GM18868 (cell line): ENCODE data around the gene OR10AD1.
"Not testable (repeated sequence)": the region's sequence is repeated elsewhere in the genome, so short reads cannot be mapped to it uniquely, and the experiment has no call there.

Experiments used
- ATAC-seq: cut with Tn5 transposase; IDR thresholded peaks from one replicate; pipeline ENCODE4 v1.9.1; 2021; ENCODE audit warnings: mild to moderate bottlenecking, moderate library complexity; ENCODE audit not compliant: unreplicated experiment

Gene OR10AD1

GRCh38 chr12:48203192-48203591 lies at the start of gene OR10AD1:
OR10AD1 (minus strand) TSS chr12:48203292; CDS start chr12:48203292, 0 bp downstream.
- no peak for ATAC-seq

GRCh38 chr12:48247181-48247966 lies 44.3 kb upstream of the OR10AD1 start:
- no peak for ATAC-seq

- ATAC-seq = no peak
Measured at GRCh38 chr12:48237162-48237561, 34.1 kb upstream of the OR10AD1 start.

- no peak for ATAC-seq
Measured at GRCh38 chr12:48235796-48236333, 32.8 kb upstream of the OR10AD1 start.

GRCh38 chr12:48231169-48231958 lies 28.3 kb upstream of the OR10AD1 start:
- not testable (repeated sequence) for ATAC-seq

GRCh38 chr12:48224533-48224932 lies 21.4 kb upstream of the OR10AD1 start:
- not testable (repeated sequence) for ATAC-seq

- no peak for ATAC-seq
Measured at GRCh38 chr12:48221645-48222044, 18.6 kb upstream of the OR10AD1 start.

GRCh38 chr12:48220701-48221100 lies 17.6 kb upstream of the OR10AD1 start:
- ATAC-seq = no peak

GRCh38 chr12:48219631-48220030 lies 16.5 kb upstream of the OR10AD1 start:
- no peak for ATAC-seq

- ATAC-seq = no peak
Measured at GRCh38 chr12:48216785-48217184, 13.7 kb upstream of the OR10AD1 start.

GRCh38 chr12:48209495-48209894 lies 6.4 kb upstream of the OR10AD1 start:
- not testable (repeated sequence) for ATAC-seq

- ATAC-seq = no peak
Measured at GRCh38 chr12:48202766-48203165, 326 bp downstream of the OR10AD1 start.

GRCh38 chr12:48201516-48201915 lies 1.6 kb downstream of the OR10AD1 start:
- no peak for ATAC-seq

- ATAC-seq = no peak
Measured at GRCh38 chr12:48201091-48201490, 2.0 kb downstream of the OR10AD1 start.

GRCh38 chr12:48199774-48200221 lies 3.3 kb downstream of the OR10AD1 start:
- ATAC-seq = no peak

- no peak for ATAC-seq
Measured at GRCh38 chr12:48198985-48199384, 4.1 kb downstream of the OR10AD1 start.

- ATAC-seq = peak; percentile 10
Measured at GRCh38 chr12:48198672-48198971, 4.5 kb downstream of the OR10AD1 start.

GRCh38 chr12:48197971-48198671 lies 5.0 kb downstream of the OR10AD1 start:
- peak; percentile 100 for ATAC-seq

- ATAC-seq = peak; percentile 11
Measured at GRCh38 chr12:48197549-48197970, 5.5 kb downstream of the OR10AD1 start.

GRCh38 chr12:48194799-48195201 lies 8.3 kb downstream of the OR10AD1 start:
- no peak for ATAC-seq

- ATAC-seq = no peak
Measured at GRCh38 chr12:48193623-48194022, 9.5 kb downstream of the OR10AD1 start.
